LNCAP (cell line): Measurements from ENCODE around the gene SCN4B.

Experiments
- CTCF ChIP-seq: fragments of 450-650 bp; IDR thresholded peaks from 2 replicates; pipeline ENCODE4 v1.5.1; 2017; ENCODE audit warnings: mild to moderate bottlenecking

SCN4B gene

GRCh38 chr11:118084656-118085055 lies 68.0 kb downstream of the SCN4B start:
- no peak for TF ChIP-seq CTCF

- no peak for TF ChIP-seq CTCF
Measured at GRCh38 chr11:118084247-118084646, 68.4 kb downstream of the SCN4B start.
